A673 (cell line): ENCODE data around the gene ESPL1. TPM values are rescaled to one million over a fixed set of nuclear protein-coding genes. Genes with fewer than 3 reads are reported as not detected.

Experiments used
- Bru-seq: library from RNA; stranded (reverse); fragments of 400-500 nt; gene quantifications from one replicate; lab custom pipeline; 2021; lab: Mats Ljungman, UMichigan
- BruChase-seq, 2 experiments: library from RNA; stranded (reverse); fragments of 400-500 nt; gene quantifications; one replicate each; lab custom pipeline; 2021; lab: Mats Ljungman, UMichigan
- BruUV-seq: library from RNA; stranded (reverse); fragments of 400-500 nt; replicated peaks from 2 replicates; lab custom pipeline; 2021; lab: Mats Ljungman, UMichigan
- CTCF ChIA-PET: fragments of 300-600 bp; sonication (Branson Sonifier 250); formaldehyde crosslinking; loops from one replicate; lab custom pipeline; 2022; ENCODE audit warnings: antibody characterized with exemption; lab: Charles Lee
- POLR2A ChIA-PET: fragments of 300-600 bp; sonication (Branson Sonifier 250); formaldehyde crosslinking; loops from one replicate; lab custom pipeline; 2022; ENCODE audit warnings: antibody characterized with exemption; ENCODE audit not compliant: low non-redundant PET; lab: Charles Lee
- DNase-seq: peaks from one replicate; pipeline ENCODE4 v3.0.0-alpha.2; 2015; ENCODE audit warnings: low spot score
- H3K27ac ChIP-seq: fragments of 200-600 bp; sonication (generic); 2 replicates; pipeline ENCODE4 v1.5.1; 2016; ENCODE audit warnings: mixed run types, low read depth, mild to moderate bottlenecking, mixed read lengths, antibody characterized with exemption, low read length; ENCODE audit not compliant: poor library complexity, severe bottlenecking
- H3K27me3 ChIP-seq: fragments of 200-600 bp; sonication (generic); replicated peaks from 2 replicates; pipeline ENCODE4 v1.6.1; 2017; ENCODE audit warnings: mixed run types, low read depth, mild to moderate bottlenecking, mixed read lengths, antibody characterized with exemption, low read length; ENCODE audit not compliant: insufficient read depth, poor library complexity
- H3K36me3 ChIP-seq: fragments of 200-600 bp; sonication (generic); 2 replicates; pipeline ENCODE4 v1.6.1; 2016; ENCODE audit warnings: mixed run types, mild to moderate bottlenecking, mixed read lengths, antibody characterized with exemption, low read length; ENCODE audit not compliant: insufficient read depth, poor library complexity, severe bottlenecking
- H3K4me1 ChIP-seq: fragments of 200-600 bp; sonication (generic); 2 replicates; pipeline ENCODE4 v1.6.1; 2017; ENCODE audit warnings: mixed run types, mild to moderate bottlenecking, mixed read lengths, antibody characterized with exemption, low read length; ENCODE audit not compliant: insufficient read depth, poor library complexity, severe bottlenecking
- H3K4me3 ChIP-seq: fragments of 200-600 bp; sonication (generic); 2 replicates; pipeline ENCODE4 v1.5.1; 2016; ENCODE audit warnings: low read depth, mixed run types, mild to moderate bottlenecking, mixed read lengths, low read length; ENCODE audit not compliant: poor library complexity, severe bottlenecking
- H3K9me3 ChIP-seq: fragments of 200-600 bp; sonication (generic); 2 replicates; pipeline ENCODE4 v1.6.1; 2016; ENCODE audit warnings: mixed run types, low read depth, mild to moderate bottlenecking, mixed read lengths, antibody characterized with exemption, low read length; ENCODE audit not compliant: poor library complexity, severe bottlenecking
- CTCF ChIP-seq: fragments of 300-800, 200-600 bp; sonication (generic); conservative IDR thresholded peaks from 2 replicates; pipeline ENCODE4 v1.5.1; 2017; ENCODE audit warnings: low read depth, mild to moderate bottlenecking, antibody characterized with exemption, low read length, moderate library complexity, mixed read lengths
- EZH2 ChIP-seq: fragments of 200-600 bp; sonication (generic); IDR thresholded peaks from 2 replicates; pipeline ENCODE4 v1.6.1; 2017; ENCODE audit warnings: borderline replicate concordance, low read depth, mild to moderate bottlenecking, mixed read lengths, antibody characterized with exemption, low read length; ENCODE audit not compliant: poor library complexity, severe bottlenecking
- intact Hi-C: fragments of 100-400 bp; cut with micrococcal nuclease; formaldehyde crosslinking; loops from one replicate; pipeline ENCODE4 v1.10.0; 2022; ENCODE audit not compliant: unreplicated experiment
- long read RNA-seq: library from polyadenylated mRNA; stranded (forward); transcript quantifications from one replicate; pipeline ENCODE4 v2.0.0, GENCODE V29; 2022
- total RNA-seq: library from RNA; stranded (reverse); gene quantifications from 2 replicates; pipeline ENCODE4 v1.2.3, GENCODE V29; 2021

ESPL1 gene
- total RNA-seq (99.1 and 105 TPM in 2 replicates), Bru-seq, nascent RNA (percentile 72 among the genes with signal in this experiment), BruChase-seq, experiment 1, labeled RNA remaining after a 2-hour chase (percentile 83 among the genes with signal in this experiment), BruChase-seq, experiment 2, labeled RNA remaining after a 6-hour chase (percentile 87 among the genes with signal in this experiment)
- long read RNA-seq, full-length matches to known transcripts, result 18 of 118 reads
- long read RNA-seq, partial matches to known transcripts, result 79 of 118 reads
- long read RNA-seq, other reads (novel, unspliced or antisense), result 21 of 118 reads

- peaks cover 18% of the 10 kb centered on the region for H3K4me1 ChIP-seq
- TF ChIP-seq EZH2 (no peak), CTCF (peak; percentile 47)
- peak; percentile 89 for DNase-seq
- no peaks in the 10 kb centered on the region for H3K9me3 ChIP-seq
- CTCF ChIA-PET, result interaction anchor here (0.6 to 1.9 kb wide), 3 partner anchors 54 to 112 kb away, joined by 3 to 9 read pairs (median 4); no protein-coding TSS in a partner anchor
- H3K27me3 ChIP-seq, result no peaks in the 10 kb centered on the region
- peak within 1 kb of the TSS; percentile 87 for H3K27ac ChIP-seq
- intact Hi-C loops, result loop anchor here (5.0 kb wide), 1 partner anchor 46 kb away; no protein-coding TSS in a partner anchor
- no TSS peak for BruUV-seq
- H3K36me3 ChIP-seq, result peaks cover 42% of the 10 kb centered on the region
- POLR2A ChIA-PET, result interaction anchor here (0.7 kb wide), 1 partner anchor 169 kb away, joined by 3 read pairs; no protein-coding TSS in a partner anchor
- peak within 1 kb of the TSS; percentile 86 for H3K4me3 ChIP-seq
These were observed at the start of gene ESPL1 for GRCh38 chr12:53267999-53268629. TSS of gene ESPL1 (plus strand) at chr12:53268299. CDS start at chr12:53268767, 468 bp downstream.

GRCh38 chr12:53218551-53219291 lies 49.4 kb upstream of the ESPL1 start:
- H3K36me3 ChIP-seq, result no peaks in the 10 kb centered on the region
- peak overlapping the region; percentile 32 for H3K27ac ChIP-seq
- H3K27me3 ChIP-seq, result no peaks in the 10 kb centered on the region
- CTCF ChIA-PET, result no interaction called here
- H3K9me3 ChIP-seq, result no peaks in the 10 kb centered on the region
- no TSS peak for BruUV-seq
- no peak for TF ChIP-seq EZH2
- TF ChIP-seq CTCF, result no peak
- POLR2A ChIA-PET, result interaction anchor here (0.5 kb wide), 1 partner anchor 204 kb away, joined by 3 read pairs; no protein-coding TSS in a partner anchor
- intact Hi-C loops, result no loop called here
- peak overlapping the region; percentile 64 for H3K4me3 ChIP-seq
- H3K4me1 ChIP-seq, result peaks cover 50% of the 10 kb centered on the region
- no peak for DNase-seq

- Histone ChIP-seq H3K27me3 (no peaks in the 10 kb centered on the region), H3K9me3 (no peaks in the 10 kb centered on the region), H3K27ac (peak overlapping the region; percentile 49), H3K4me1 (peaks cover 57% of the 10 kb centered on the region), H3K4me3 (peak overlapping the region; percentile 64), H3K36me3 (no peaks in the 10 kb centered on the region)
- ChIA-PET POLR2A (no interaction called here), CTCF (interaction anchor here (1.1 kb wide), 2 partner anchors 7 to 102 kb away, joined by 4 to 6 read pairs; partner anchors contain the start of gene AAAS)
- peak; percentile 41 for DNase-seq
- TF ChIP-seq EZH2 (no peak), CTCF (no peak)
- no TSS peak for BruUV-seq
- intact Hi-C loops, result no loop called here
These were observed 48.7 kb upstream of the ESPL1 start for GRCh38 chr12:53219292-53219955.
